ENCODE measurements around the gene PRKN.

Gene PRKN

DNA sequence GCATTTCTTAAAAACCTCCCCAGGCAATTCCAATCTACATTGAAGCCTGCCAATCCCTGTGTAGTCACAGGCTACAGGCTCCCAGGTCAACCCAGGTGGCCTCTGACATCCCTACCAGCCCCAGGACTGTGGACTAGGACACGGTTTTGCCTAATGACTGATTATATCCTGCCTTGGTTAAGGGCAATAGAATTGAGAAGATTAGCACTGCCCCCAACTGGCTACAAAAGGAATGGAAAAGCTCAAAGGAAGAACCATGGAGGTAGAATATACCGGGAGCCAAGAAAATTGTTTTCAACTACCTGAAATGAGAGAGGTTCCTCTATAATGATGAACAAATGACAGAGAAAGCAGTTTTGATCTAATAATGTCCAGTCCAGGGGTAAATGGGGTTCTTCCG lies 1032.6 kb downstream of the PRKN start:
- no peak for DNase-seq (ENCODE audit: extremely low read depth in 1 of 2, low read depth in 1 of 2)

DNA sequence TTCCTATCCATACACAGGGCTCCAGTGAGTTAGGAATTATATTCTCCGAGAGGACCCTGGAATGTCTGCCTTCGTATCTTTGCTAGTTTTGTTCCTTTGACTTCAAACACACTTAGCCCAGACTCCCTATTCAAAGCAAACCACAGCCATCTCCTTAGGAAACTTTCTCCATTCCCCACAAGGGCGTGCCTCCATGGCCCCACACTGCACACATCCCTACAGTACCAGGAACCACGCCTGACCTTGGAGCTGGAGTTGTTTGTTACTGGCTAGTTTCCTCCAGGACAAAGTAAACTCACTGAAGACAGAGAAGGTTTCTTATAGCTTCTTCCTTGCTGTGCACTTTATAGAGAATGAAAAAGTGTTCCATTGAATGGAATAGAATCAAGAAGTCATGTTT lies 1040.9 kb downstream of the PRKN start:
- no peak for DNase-seq (ENCODE audit: extremely low read depth in 1 of 2, low read depth in 1 of 2)

DNA sequence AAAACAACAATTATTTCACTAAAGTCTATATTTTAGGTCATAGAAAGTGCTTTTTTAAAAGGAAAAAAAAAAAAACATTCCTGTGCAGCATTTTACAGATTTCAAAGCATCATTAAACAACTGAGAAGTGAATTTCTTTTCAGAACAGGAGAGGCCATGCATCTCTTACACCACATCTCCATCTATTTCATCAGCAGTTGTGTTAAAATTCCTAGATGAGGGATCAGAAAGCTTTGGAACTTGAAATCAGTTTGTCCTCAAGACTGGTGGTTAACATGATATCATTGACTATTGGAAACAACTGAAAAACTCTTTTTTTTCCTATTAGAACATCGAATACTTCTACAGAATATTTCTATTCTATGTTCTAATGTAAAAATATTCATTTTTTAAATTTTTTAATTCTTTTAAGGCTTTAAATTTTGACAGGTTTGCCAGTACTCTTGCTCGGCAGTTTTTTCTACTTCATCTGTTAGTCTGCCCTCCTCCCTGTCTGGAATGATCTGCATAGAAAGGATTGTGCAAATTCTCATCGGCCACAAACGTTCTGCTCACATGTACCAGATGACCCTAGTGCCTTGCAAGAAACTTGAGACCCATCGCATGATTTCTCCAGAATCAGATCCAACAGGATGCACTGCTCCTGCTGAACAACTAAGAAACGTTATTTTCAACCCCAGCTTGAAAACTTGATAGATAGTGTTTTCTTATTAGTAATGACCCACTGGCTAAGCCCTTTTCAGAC lies 1042.7 kb downstream of the PRKN start:
- DNase-seq (ENCODE audit: extremely low read depth in 1 of 2, low read depth in 1 of 2), result no peak

DNA sequence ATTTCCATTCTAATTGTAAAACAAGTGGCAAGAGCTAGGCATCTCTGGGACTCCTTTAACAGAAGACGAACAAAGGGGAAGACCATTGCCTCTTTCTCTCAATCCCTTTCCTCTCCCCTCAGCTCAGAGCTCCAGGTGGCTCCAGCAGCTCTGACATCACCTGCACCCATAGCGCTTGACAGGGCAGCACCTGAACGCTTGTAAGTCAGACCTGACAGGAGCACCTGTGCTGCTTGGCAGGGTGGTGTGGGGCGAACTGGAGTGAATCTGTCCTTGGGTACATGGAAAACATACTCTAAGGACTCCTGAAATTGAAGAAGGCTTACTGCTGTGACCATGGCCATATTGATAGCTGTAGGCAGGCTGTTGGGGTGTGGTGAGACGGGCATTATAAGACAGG lies 1044.2 kb downstream of the PRKN start:
- no peak for DNase-seq (ENCODE audit: extremely low read depth in 1 of 2, low read depth in 1 of 2)

DNA sequence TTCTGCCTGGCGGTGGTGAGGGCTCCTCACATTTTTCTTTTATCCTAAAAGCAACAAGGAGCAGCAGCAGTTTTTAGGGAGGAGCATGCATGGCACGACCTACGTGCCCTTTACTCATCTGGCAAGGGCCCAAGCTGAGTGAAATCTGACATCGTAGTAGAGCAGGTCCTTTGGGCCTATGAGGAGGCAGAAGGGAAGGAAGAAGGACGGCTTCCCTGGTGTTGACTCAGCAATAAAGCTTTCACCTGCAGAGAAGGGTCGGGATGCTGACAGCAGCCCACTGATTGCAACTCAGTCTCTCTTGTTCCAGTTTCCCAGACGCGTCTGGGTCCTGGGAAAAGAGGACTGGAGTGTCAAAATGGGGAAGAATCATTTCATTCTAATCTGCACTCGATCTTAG lies 1044.6 kb downstream of the PRKN start:
- DNase-seq (ENCODE audit: extremely low read depth in 1 of 2, low read depth in 1 of 2), result no peak

DNA sequence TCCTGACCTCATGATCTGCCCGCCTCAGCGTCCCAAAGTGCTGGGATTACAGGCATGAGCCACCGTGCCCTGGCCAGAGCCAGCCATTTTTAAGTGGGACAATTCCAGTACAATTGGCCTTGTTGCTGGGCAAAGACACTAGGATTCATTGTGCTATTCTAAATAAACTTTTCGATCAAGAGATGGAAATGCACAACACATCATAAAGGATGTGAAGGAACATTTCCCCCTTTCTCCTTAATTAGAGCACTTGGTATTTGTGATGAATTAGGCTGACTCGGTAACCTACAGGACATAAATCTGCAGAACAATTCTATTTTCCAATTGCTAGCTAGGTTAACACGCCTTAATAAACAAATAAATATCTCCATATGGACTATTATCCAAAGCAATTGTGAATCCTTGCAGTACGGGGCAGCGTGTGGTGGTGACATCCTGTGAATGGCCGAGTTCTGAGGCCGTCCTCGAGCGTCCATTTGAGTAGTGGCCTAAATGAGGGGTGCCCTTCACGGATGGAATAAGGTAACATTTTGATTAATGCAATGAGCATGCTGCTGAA lies 1047.5 kb downstream of the PRKN start:
- no peak for DNase-seq (ENCODE audit: extremely low read depth in 1 of 2, low read depth in 1 of 2)

DNA sequence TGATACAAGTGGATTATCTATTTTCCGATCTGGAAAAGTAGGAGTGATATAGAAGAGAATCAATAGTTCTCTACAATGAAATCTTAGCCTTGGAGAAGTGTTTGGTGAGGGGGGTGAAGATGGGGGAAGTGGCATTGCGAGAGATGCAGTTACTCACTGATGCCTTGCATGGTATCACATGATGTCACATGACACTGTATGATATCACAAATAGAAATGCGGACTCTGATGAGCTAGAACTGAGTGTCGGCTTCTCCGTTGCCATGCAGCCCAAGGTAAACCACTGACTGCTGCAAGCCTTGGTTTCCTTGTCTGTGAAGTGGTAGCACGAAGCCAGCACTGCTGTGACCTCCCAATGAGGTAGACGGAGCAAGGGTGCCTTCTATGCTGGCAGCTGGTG lies 1050.4 kb downstream of the PRKN start:
- DNase-seq (ENCODE audit: extremely low read depth in 1 of 2, low read depth in 1 of 2), result no peak

DNA sequence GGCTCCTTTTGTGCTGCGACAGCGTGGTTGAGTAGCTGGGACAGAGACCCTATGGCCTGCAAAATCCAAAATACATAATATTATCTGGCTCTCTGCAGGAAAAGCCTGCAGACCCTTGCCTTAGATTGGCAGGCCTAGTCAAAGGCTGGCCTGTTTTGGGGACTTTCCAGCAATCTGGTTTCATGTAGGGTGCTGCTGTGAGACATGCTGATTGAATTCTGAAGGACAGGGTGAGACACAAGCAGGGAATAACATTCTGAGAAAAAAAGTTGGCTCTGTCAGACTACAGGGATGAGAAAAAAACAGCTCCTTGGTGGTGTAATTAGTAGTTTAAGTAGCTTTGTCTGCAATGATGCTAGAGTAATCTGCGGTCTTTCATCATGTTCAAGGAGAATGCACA lies 1051.0 kb downstream of the PRKN start:
- DNase-seq (ENCODE audit: extremely low read depth in 1 of 2, low read depth in 1 of 2), result no peak

DNA sequence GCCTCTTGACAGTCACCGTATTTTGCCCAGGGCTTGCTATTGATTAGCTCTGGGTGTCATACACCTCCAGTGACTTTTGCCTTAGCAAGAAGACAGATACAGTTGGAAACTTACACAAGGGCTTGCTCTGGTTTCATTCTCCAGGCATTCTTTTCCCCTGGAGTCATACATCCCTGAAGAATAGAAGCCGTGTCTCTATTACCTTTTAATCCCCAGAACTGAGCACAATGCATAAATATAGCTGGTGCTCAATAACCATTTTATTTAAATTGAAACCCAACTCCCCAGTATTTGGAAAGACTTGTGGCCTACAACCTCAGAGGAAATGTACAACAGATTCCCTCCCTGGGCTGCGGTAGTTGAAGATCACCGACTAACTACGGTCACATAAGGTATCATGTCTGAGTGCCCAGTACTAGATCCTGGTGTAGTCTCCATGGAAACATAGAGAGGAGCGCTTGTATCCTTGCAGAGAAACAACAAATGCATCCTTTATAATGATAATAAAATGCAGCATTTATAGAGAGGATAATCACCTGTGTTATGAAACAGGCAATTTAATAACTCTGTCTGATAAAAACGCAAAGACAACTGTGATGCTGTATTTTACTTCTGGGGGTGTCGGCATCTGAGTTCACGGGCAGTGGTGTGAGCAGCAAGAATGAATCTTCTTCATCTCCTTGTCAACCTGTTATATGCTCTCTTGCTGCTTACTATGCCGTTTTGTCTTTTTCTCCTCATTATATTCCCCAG lies 1052.5 kb downstream of the PRKN start:
- no peak for DNase-seq (ENCODE audit: extremely low read depth in 1 of 2, low read depth in 1 of 2)

DNA sequence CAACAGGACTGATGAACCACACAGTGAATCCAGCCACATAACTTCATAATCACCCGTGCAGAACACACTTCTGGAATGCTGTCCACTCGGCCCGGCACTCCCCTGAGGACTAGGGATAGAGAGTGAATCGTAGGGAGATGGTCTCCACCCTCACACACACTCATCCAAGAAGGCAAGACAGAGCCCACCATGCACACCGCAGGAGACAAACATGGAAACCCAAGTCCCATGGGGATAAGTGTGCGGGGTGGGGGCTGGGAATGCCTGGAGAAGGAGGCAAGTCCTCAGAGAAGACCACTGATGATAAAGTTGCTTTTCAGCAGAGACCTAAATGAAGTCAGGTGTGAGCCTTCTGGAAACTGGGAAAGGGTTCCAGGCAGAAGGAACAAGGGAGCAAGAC lies 1054.5 kb downstream of the PRKN start:
- DNase-seq (ENCODE audit: extremely low read depth in 1 of 2, low read depth in 1 of 2), result no peak

DNA sequence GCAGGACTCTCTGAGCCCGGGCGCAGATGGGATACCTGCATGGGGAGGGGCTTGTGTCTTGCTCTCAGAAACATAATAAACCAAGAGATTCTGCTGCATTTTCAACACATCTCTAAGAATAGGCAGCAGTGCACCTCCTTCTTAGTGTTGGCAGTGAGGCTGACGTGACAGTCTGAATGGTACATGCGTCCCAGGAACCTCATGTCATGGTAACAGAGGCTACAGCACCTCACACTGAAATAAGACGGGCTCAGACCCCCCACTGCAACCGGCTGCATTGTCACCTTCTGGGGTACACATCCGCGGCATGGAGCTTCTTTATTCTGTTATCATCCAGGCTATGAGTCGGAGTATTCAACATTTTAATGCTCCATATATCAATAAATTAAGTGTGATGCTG lies 1056.4 kb downstream of the PRKN start:
- DNase-seq (ENCODE audit: extremely low read depth in 1 of 2, low read depth in 1 of 2), result no peak

DNA sequence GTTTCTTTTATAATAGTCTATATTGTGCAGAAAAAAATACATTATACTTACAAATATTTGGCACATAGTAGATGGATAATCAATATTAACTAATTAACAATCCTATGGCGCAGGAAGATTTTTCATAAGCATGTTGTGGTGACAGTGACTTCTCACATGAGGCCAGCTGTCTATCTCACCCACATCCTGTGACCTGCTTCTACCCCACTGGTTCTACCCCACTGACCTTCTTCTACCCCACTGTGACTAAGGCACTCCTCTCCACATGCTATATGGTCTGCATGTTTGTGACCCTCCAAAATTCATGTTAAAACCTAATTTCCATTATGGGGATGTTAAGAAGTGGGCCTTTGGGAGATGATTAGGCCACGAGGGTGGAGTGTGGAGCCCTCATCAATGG lies 1058.9 kb downstream of the PRKN start:
- DNase-seq (ENCODE audit: extremely low read depth in 1 of 2, low read depth in 1 of 2), result no peak

DNA sequence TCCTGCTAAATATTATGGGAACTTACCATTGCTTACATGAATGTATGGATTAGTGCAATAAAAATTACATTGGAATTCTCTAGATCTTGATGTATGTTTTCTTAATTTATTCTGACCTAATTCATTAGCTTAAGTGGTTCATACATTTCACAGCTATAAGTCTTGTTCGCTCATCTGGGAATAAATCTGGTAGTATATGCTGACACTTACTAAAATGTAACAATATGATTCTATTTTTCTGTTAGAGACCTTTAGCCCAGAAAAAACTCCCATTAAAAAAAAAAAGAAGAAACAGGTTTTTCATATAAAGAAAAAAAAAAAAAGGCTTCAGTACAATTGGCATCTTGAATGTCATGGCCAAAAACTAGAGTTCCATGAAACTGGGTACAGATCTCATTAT lies 1059.6 kb downstream of the PRKN start:
- no peak for DNase-seq (ENCODE audit: extremely low read depth in 1 of 2, low read depth in 1 of 2)

DNA sequence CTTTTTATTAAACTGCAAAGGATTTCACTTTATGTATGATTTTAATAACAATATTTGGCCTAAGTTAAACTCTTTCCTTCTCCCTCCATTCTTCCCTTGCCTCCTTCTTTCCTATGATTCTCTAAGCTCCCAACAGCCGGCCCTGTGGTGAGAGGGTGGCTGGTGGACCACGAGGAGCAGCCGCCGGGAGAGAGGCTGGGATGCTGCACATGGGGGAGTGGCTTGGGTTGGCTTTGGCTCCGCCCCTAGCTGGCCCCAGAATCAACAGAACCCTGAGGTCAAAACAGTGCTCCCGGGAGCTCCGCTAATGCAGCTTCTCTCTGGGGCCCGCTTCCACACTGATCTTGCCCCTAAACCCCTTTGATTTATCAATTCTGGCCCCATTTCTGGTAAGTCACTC lies 1063.9 kb downstream of the PRKN start:
- DNase-seq (ENCODE audit: extremely low read depth in 1 of 2, low read depth in 1 of 2), result no peak

DNA sequence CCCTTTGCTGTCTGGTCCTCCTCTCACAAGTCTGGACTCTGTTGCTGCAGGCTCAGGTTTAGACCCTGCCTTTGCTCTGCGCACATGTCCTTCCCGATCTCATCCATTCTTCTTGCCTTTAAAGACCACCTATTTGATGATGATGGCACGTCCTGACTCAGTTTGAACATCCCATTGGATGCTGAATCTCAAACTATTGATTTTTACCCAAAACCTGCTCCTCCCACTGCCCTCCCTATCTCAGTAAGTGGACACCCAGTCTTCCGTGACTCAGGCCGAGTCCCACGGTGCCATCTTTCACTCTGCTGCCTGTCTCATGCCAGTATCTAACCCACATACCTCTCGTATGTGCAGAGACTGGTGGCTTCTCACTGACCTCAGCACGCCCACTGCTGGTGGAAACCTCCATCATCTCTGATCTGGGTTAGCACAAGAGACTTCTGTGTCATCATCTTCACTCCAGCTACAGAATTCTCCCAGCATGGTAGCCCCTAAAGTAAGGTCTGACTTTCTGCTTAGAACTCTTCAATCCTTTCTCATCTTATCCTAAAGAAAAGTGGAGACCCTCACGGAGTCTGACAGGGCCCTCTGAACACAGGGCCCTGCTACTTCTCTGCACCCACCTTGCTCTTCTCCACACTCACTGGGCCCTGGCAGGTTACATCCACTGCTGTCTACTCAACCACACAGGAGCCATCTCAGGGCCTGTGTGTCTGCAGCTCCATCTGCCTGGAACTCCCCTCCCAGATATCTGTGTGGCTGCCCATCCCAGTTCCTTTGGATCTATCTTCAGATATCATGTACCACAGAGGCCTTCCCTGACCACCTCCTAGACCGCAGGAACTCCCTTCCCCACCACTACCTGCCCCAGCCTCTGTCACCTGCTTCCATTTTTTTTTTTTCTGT lies 1066.6 kb downstream of the PRKN start:
- no peak for DNase-seq (ENCODE audit: extremely low read depth in 1 of 2, low read depth in 1 of 2)

DNA sequence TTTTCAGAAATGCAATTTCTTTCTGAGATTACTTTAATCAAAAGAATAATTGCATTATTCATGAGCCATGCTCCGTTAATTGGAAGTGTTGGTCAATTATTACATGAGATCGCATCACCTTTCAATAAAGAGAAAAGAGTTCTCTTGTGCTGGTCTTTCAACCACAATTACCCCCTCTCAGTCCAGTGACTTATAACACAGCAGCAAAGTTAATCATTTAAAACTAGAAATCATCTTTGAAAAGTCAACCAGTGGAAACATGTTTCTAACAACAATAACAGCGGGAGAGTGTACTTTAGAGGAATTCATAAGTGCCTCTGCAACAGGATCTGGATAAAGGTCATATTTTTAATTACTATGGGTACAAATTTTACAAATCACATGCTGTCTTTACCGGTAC lies 1069.4 kb downstream of the PRKN start:
- no peak for DNase-seq (ENCODE audit: extremely low read depth in 1 of 2, low read depth in 1 of 2)

DNA sequence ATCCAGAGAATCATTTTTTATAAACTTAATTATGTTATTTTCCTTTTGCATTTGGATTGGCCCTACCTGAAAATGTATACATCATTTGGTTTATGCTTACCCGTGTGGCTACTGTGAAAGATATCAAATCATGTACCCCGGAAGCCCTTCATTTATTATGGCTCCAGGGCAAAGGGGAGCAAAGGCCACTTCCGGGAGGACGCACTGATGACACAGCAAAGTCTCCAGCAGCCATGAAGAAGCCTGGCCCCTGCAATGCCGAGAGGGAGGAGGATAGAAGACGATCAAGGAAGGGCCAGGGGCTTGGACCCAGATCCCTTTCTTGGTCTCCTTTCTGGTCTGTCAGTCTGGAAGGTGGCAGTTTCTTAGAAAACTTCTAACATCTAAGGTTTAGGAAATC lies 1073.4 kb downstream of the PRKN start:
- DNase-seq (ENCODE audit: extremely low read depth in 1 of 2, low read depth in 1 of 2), result no peak

DNA sequence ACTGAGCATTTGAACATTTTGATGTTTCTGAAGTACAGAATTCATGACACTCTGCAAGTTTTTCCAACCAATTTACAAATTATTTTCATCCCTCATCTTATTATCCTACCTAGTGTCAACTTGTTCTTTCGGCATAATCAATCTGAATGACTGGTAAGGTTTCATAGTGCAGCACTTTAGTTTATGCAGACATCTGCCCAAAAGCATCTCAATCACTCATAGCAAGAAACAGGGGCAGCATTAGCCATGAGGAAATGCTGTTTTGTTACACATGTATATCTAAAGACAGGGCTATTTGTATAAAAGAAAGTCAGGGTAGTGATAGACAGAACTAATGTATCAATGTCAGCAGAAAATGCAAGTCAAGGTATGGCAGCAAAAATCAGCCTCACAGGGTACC lies 1075.6 kb downstream of the PRKN start:
- no peak for DNase-seq (ENCODE audit: extremely low read depth in 1 of 2, low read depth in 1 of 2)

DNA sequence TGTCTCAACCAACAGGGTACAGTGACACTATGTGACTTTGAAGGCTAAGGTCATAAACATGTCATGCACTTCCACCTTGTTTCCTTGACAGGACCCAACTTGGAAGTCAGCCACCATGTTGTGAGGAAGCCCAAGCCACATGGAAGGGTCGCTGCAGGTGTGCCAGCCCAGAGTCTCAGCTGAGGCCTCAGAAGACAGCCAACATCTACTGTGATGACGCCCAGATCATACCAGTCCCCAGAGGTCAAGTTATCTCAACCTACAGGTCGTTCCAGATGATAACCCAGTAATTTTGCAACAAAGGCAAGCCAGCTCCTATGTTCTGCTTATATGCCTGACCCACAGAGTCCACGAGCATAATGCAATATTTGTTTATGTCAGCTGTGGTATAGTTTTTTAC lies 1077.7 kb downstream of the PRKN start:
- DNase-seq (ENCODE audit: extremely low read depth in 1 of 2, low read depth in 1 of 2), result no peak

DNA sequence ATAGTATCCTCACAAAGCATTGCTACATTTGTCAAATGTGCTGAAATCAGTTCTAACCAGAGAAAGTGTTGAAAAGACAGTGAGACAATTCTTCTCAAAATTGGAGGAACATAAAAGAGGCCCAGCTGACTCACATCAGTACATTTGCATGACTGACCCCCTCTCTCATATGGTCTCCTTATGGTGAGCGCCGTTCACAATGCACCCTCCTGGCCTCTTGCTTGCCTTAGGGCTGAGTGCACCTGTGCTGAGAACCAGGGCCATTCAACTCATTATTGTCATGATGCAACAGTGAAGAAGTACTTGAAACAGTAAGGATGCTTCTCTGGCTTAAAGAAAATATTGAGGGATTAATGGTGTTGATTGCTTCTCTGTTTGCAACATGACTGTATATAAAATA lies 1078.5 kb downstream of the PRKN start:
- no peak for DNase-seq (ENCODE audit: extremely low read depth in 1 of 2, low read depth in 1 of 2)

DNA sequence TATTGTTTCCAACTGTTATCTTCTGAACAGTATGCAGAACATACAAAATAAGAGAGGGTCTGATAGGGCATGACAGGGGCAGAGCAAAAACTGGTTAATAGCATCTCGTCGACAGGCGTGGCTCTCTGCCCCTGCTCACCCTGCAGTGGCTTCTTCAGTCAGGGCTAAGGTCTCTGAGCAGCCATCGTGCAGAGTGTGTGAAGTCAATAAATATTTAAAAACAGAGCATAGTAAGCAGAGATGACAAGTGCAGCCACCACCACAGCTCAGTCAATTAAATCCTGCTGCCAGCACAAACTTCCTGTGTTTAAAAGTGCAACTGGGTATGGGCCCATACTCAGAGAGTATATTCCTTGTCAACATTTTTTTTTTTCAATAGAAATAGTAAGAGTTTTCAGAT lies 1080.3 kb downstream of the PRKN start:
- DNase-seq (ENCODE audit: extremely low read depth in 1 of 2, low read depth in 1 of 2), result no peak

Data from activated CD8-positive, alpha-beta memory T cell treated with anti-CD3 and anti-CD28 coated beads for 1 hour (primary cell).